Astrocyte (in vitro differentiated cells and primary cell): ENCODE results near the gene CAPN7. TPM values are rescaled to one million over a fixed set of nuclear protein-coding genes. Genes with fewer than 3 reads are reported as not detected.
"Not testable (repeated sequence)": the region's sequence is repeated elsewhere in the genome, so short reads cannot be mapped to it uniquely, and the experiment has no call there.

Source experiments
- DNase-seq: peaks from one replicate; pipeline ENCODE4 v3.0.0-alpha.2; 2010; ENCODE audit warnings: low read depth
- FAIRE-seq: peaks from 2 replicates; lab custom pipeline; 2011; peaks lifted over from hg19 to GRCh38; lab: Jason Lieb, UNC
- H2AFZ ChIP-seq: 2 replicates; pipeline ENCODE4 v1.6.0; 2012; ENCODE audit warnings: low read depth, low read length, inconsistent platforms
- H3K27ac ChIP-seq: 2 replicates; pipeline ENCODE4 v1.5.1; 2011; ENCODE audit warnings: low read depth, low read length, inconsistent platforms
- H3K27me3 ChIP-seq: 2 replicates; pipeline ENCODE4 v1.6.0; 2011; ENCODE audit warnings: low read length, inconsistent platforms; ENCODE audit not compliant: insufficient read depth
- H3K36me3 ChIP-seq: 2 replicates; pipeline ENCODE4 v1.5.1; 2011; ENCODE audit warnings: low read length, inconsistent platforms; ENCODE audit not compliant: insufficient read depth
- H3K4me1 ChIP-seq: 2 replicates; pipeline ENCODE4 v1.5.1; 2011; ENCODE audit warnings: low read length, inconsistent platforms; ENCODE audit not compliant: insufficient read depth
- H3K4me2 ChIP-seq: 2 replicates; pipeline ENCODE4 v1.6.0; 2012; ENCODE audit warnings: low read length, inconsistent platforms
- H3K4me3 ChIP-seq: 2 replicates; pipeline ENCODE4 v1.5.1; 2011; ENCODE audit warnings: low read depth, mild to moderate bottlenecking, low read length, inconsistent platforms; ENCODE audit not compliant: insufficient read depth
- H3K79me2 ChIP-seq: 2 replicates; pipeline ENCODE4 v1.6.0; 2012; ENCODE audit warnings: mild to moderate bottlenecking, low read length, inconsistent platforms; ENCODE audit not compliant: insufficient read depth
- H3K9ac ChIP-seq: 2 replicates; pipeline ENCODE4 v1.6.0; 2012; ENCODE audit warnings: mild to moderate bottlenecking, low read length, inconsistent platforms
- H3K9me3 ChIP-seq: 2 replicates; pipeline ENCODE4 v1.5.1; 2012; ENCODE audit warnings: low read depth, mild to moderate bottlenecking, low read length, inconsistent platforms; ENCODE audit not compliant: insufficient read depth
- H4K20me1 ChIP-seq: 2 replicates; pipeline ENCODE4 v1.6.0; 2012; ENCODE audit warnings: low read length, inconsistent platforms; ENCODE audit not compliant: insufficient read depth
- H3K27ac Mint-ChIP-seq: one replicate; pipeline ENCODE4 v1.8.0; 2021; ENCODE audit warnings: mild to moderate bottlenecking, mixed read lengths; ENCODE audit not compliant: unreplicated experiment
- H3K27me3 Mint-ChIP-seq: one replicate; pipeline ENCODE4 v1.8.0; 2021; ENCODE audit warnings: low read depth, mixed read lengths; ENCODE audit not compliant: unreplicated experiment
- H3K36me3 Mint-ChIP-seq: one replicate; pipeline ENCODE4 v1.8.0; 2021; ENCODE audit warnings: low read depth, mixed read lengths; ENCODE audit not compliant: unreplicated experiment
- H3K4me1 Mint-ChIP-seq: one replicate; pipeline ENCODE4 v1.8.0; 2021; ENCODE audit warnings: low read depth, mixed read lengths; ENCODE audit not compliant: unreplicated experiment
- H3K4me3 Mint-ChIP-seq: one replicate; pipeline ENCODE4 v1.8.0; 2021; ENCODE audit warnings: mild to moderate bottlenecking, moderate library complexity, mixed read lengths; ENCODE audit not compliant: unreplicated experiment
- H3K9me3 Mint-ChIP-seq: one replicate; pipeline ENCODE4 v1.8.0; 2021; ENCODE audit warnings: mild to moderate bottlenecking, mixed read lengths; ENCODE audit not compliant: unreplicated experiment
- EZH2 ChIP-seq: IDR thresholded peaks from 2 replicates; pipeline ENCODE4 v1.6.1; 2012; ENCODE audit warnings: mild to moderate bottlenecking, low read length, inconsistent platforms; ENCODE audit not compliant: insufficient read depth
- total RNA-seq: library from RNA; stranded (reverse); gene quantifications from 2 replicates; pipeline ENCODE4 v1.2.1, GENCODE V29; 2021
- TF ChIP-seq, protein P1 (sequence below): IDR thresholded peaks from 2 replicates; pipeline ENCODE4 v1.5.1; 2011; ENCODE audit warnings: low read depth, mild to moderate bottlenecking, inconsistent platforms, low read length, moderate library complexity; ENCODE audit not compliant: insufficient read depth

CAPN7 gene
- total RNA-seq, 1 donor from 2014 or later, result 36.8 TPM

GRCh38 chr3:15159501-15160136 lies 46.4 kb upstream of the CAPN7 start:
- H3K27ac Mint-ChIP-seq, result no peak overlapping the region
- peaks cover 3% of the 10 kb centered on the region for H3K4me1 Mint-ChIP-seq
- H3K27ac ChIP-seq, result no peak overlapping the region
- no peaks in the 10 kb centered on the region for H3K4me1 ChIP-seq
- no peaks in the 10 kb centered on the region for H3K36me3 ChIP-seq
- no peak overlapping the region for H3K9ac ChIP-seq
- H3K4me3 Mint-ChIP-seq, result no peak overlapping the region
- H2AFZ ChIP-seq, result no peak overlapping the region
- TF ChIP-seq EZH2, result no peak
- TF ChIP-seq, protein P1, sequence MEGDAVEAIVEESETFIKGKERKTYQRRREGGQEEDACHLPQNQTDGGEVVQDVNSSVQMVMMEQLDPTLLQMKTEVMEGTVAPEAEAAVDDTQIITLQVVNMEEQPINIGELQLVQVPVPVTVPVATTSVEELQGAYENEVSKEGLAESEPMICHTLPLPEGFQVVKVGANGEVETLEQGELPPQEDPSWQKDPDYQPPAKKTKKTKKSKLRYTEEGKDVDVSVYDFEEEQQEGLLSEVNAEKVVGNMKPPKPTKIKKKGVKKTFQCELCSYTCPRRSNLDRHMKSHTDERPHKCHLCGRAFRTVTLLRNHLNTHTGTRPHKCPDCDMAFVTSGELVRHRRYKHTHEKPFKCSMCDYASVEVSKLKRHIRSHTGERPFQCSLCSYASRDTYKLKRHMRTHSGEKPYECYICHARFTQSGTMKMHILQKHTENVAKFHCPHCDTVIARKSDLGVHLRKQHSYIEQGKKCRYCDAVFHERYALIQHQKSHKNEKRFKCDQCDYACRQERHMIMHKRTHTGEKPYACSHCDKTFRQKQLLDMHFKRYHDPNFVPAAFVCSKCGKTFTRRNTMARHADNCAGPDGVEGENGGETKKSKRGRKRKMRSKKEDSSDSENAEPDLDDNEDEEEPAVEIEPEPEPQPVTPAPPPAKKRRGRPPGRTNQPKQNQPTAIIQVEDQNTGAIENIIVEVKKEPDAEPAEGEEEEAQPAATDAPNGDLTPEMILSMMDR, result no peak
- H3K27me3 Mint-ChIP-seq, result peaks cover 11% of the 10 kb centered on the region
- H3K9me3 Mint-ChIP-seq, result no peaks in the 10 kb centered on the region
- no peaks in the 10 kb centered on the region for H3K79me2 ChIP-seq
- DNase-seq (no peak), FAIRE-seq (no peak)
- no peak overlapping the region for H3K4me2 ChIP-seq
- peaks cover 20% of the 10 kb centered on the region for H3K27me3 ChIP-seq
- H3K9me3 ChIP-seq, result peaks cover 3% of the 10 kb centered on the region
- H3K4me3 ChIP-seq, result no peak overlapping the region
- H4K20me1 ChIP-seq, result no peaks in the 10 kb centered on the region
- H3K36me3 Mint-ChIP-seq, result no peaks in the 10 kb centered on the region

GRCh38 chr3:15160662-15161061 lies 45.4 kb upstream of the CAPN7 start:
- Histone ChIP-seq H3K4me2 (no peak overlapping the region), H3K79me2 (no peaks in the 10 kb centered on the region), H3K9ac (no peak overlapping the region), H3K27ac (no peak overlapping the region), H3K4me1 (no peaks in the 10 kb centered on the region), H3K4me3 (no peak overlapping the region), H2AFZ (no peak overlapping the region), H4K20me1 (no peaks in the 10 kb centered on the region), H3K9me3 (peaks cover 3% of the 10 kb centered on the region), H3K27me3 (peaks cover 11% of the 10 kb centered on the region), H3K36me3 (no peaks in the 10 kb centered on the region)
- FAIRE-seq (no peak), DNase-seq (no peak)
- H3K36me3 Mint-ChIP-seq, result no peaks in the 10 kb centered on the region
- H3K27ac Mint-ChIP-seq, result no peak overlapping the region
- H3K4me1 Mint-ChIP-seq, result peaks cover 3% of the 10 kb centered on the region
- H3K4me3 Mint-ChIP-seq, result no peak overlapping the region
- no peak for TF ChIP-seq EZH2
- TF ChIP-seq, protein P1, result no peak
- H3K27me3 Mint-ChIP-seq, result peaks cover 10% of the 10 kb centered on the region
- H3K9me3 Mint-ChIP-seq, result no peaks in the 10 kb centered on the region

DNA sequence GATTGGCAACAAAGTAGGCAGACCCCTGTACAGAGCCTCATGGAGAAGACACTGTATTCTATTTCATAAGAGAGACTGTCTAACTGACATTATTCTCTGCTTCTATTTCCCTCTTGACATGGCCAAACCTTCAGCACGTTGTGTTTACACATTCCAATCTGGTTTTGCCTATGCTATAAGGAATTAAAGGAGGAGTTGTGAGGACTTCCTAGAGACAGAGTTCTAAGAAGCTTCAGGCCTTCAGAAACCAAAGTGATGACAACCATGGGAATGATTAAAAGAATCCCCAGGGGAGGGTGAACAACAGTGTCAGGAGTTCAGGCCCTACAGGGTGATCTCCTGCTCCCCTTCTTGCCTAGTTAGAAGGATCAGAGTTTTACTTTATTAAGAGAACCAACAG lies 44.9 kb upstream of the CAPN7 start:
- Histone ChIP-seq H3K4me1 (no peaks in the 10 kb centered on the region), H3K27ac (no peak overlapping the region), H3K9ac (no peak overlapping the region), H4K20me1 (no peaks in the 10 kb centered on the region), H3K79me2 (no peaks in the 10 kb centered on the region), H3K4me3 (no peak overlapping the region), H3K27me3 (peaks cover 11% of the 10 kb centered on the region), H3K9me3 (peaks cover 3% of the 10 kb centered on the region), H2AFZ (no peak overlapping the region), H3K36me3 (no peaks in the 10 kb centered on the region), H3K4me2 (no peak overlapping the region)
- H3K9me3 Mint-ChIP-seq, result no peaks in the 10 kb centered on the region
- H3K27me3 Mint-ChIP-seq, result peaks cover 10% of the 10 kb centered on the region
- no peak for TF ChIP-seq EZH2
- TF ChIP-seq, protein P1, result no peak
- FAIRE-seq (no peak), DNase-seq (no peak)
- no peak overlapping the region for H3K4me3 Mint-ChIP-seq
- peaks cover 3% of the 10 kb centered on the region for H3K4me1 Mint-ChIP-seq
- H3K36me3 Mint-ChIP-seq, result no peaks in the 10 kb centered on the region
- H3K27ac Mint-ChIP-seq, result no peak overlapping the region

GRCh38 chr3:15163656-15164055 lies 42.4 kb upstream of the CAPN7 start:
- not testable (repeated sequence) for H3K27me3 ChIP-seq, H3K36me3 ChIP-seq, H3K4me3 Mint-ChIP-seq, FAIRE-seq, DNase-seq, H3K4me2 ChIP-seq, H3K36me3 Mint-ChIP-seq, H3K27ac ChIP-seq, H3K4me3 ChIP-seq, H4K20me1 ChIP-seq, H3K4me1 Mint-ChIP-seq, H3K27ac Mint-ChIP-seq, H3K4me1 ChIP-seq, H3K9me3 Mint-ChIP-seq, H2AFZ ChIP-seq, H3K9ac ChIP-seq, H3K79me2 ChIP-seq, H3K9me3 ChIP-seq
- H3K27me3 Mint-ChIP-seq, result peaks cover 18% of the 10 kb centered on the region
